GM19372 (cell line): Measurements from ENCODE around the gene LILRA1.
"Not testable (repeated sequence)": the region's sequence is repeated elsewhere in the genome, so short reads cannot be mapped to it uniquely, and the experiment has no call there.

Experiments
- ATAC-seq: cut with Tn5 transposase; IDR thresholded peaks from one replicate; pipeline ENCODE4 v1.9.1; 2021; ENCODE audit warnings: mild to moderate bottlenecking, low read depth, moderate library complexity; ENCODE audit not compliant: unreplicated experiment

Gene LILRA1

DNA sequence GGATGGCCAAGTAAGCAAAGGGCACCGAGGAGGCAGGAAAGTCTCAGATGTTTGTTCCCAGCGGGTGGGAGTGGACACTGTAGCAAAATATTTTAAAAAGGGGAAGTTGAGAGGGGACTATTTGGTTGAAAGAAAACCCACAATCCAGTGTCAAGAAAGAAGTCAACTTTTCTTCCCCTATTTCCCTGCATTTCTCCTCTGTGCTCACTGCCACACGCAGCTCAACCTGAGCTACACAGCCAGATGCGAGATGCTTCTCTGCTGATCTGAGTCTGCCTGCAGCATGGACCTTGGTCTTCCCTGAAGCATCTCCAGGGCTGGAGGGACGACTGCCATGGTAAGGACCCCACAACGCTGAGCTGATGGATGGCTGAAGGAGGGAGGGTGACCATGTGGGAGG, at the start of gene LILRA1:
Gene LILRA1 (plus strand): TSS at position 188 of the 400 bp plus-strand sequence. CDS start 613 bp downstream, outside the sequence.
- not testable (repeated sequence) for ATAC-seq

DNA sequence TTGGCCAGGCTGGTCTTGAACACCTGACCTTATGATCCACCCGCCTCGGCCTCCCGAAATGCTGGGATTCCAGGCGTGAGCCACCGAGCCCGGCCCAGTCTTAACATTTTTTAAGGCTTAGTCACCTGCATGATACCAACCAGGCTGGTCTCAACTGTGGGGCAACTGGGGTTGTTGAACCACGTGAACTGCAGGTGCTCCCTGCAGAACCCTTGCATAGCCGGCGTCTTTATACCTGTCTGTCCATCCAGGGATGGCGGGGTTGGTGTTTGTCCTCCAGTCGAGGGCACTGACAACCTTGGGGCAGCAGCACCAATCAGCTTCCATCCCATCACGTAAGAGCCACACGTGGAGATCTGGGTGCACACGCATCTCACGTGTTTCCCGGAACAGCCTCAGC, 44.6 kb upstream of the LILRA1 start:
- no peak for ATAC-seq

DNA sequence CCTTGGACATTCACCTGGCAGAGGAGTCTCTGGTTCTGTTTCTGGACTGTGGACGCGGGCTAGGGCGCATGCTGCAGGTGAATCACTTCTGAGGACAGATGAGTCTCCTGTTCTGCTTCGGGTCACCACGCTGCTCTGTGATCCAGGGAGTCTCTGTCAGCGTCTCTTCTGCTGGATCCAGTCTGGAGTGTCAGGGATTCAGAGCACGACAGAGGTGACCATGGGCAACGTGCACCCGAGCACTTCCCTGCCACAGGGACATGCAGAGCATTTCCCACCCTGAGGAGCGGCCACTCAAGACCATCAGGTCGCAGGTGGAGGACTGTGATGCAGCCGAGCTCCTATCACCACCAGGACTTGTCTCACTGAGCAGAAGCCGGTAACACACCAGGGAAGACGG, 44.2 kb upstream of the LILRA1 start:
- no peak for ATAC-seq

DNA sequence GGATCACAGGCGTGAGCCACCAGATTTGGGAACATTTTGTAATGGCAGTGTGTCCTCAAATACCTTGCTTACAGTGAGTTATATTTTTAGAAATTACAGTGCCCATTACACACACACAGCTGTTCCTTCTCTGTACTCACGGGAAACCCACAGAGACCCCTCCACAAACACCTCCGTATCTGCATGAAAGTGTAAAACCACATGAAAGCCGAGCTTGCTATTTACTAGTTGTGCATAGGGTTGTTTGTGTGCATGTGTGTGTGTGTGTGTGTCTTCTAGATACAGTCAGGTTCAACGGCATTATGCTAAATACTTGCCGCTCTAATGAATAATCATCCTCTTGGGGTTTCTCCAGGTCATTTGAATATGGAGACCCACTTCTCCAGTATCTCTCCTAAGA, 42.1 kb upstream of the LILRA1 start:
- no peak for ATAC-seq

DNA sequence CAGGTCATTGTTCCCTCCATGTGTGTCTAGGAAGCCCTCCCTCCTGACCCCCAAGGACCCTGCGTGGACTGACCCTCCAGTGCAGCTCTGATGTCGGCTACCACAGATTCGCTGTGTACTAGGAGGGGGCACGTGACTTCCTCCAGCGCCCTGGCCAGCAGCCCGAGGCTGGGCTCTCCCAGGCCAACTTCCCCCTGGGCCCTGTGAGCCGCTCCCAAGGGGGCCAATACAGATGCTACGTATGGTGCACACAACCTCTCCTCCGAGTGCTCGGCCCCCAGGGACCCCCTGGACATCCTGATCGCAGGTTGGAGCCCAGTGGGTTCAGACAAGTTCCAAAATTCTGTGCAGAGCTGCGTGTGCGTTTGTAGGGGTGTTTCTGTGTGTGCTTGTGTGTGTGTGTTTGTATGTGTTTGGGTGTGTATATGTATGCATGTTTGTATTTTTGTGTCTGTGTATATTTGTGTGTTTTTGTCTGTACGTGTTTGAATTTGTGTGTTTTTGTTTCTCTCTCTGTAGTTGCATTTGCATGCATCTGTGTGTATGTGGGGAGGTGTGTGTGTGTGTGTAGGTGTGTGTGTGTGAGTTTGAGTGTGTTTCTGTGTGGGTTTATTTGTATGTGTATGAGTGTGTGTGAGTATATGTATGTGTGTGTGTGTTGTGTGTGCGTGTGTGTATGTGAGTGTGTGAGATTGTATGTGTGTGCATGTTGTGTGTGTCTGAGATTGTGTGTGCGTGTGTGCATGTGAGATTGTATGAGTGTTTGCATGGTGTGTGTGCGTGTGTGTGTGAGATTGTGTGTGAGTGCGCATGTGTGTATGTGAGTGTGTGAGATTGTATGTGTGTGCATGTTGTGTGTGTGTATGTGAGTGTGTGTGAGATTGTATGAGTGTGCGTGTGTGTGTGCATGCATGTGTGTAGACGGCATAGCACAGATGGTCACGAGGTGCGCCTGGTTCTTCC, 41.2 kb upstream of the LILRA1 start:
- ATAC-seq, result no peak

DNA sequence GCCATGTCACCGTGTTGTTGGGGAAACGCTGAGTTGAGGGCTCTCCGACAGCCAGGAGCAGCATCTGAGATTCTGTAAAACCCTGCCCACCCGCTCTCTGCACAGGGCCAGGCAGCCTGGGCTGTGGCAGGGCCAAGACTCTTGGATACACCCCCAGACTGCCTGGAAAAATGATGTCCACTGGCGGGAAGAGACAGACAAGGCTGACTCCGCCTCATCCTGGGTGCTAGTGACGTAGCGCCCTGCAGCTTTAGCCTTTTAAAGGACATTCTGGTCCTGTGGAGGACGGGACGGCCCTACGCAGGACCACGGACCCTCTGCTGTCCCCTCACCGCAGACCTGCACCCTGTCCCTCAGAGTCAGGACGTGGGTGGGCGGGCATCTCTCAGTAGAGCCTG, 40.5 kb upstream of the LILRA1 start:
- ATAC-seq, result no peak

DNA sequence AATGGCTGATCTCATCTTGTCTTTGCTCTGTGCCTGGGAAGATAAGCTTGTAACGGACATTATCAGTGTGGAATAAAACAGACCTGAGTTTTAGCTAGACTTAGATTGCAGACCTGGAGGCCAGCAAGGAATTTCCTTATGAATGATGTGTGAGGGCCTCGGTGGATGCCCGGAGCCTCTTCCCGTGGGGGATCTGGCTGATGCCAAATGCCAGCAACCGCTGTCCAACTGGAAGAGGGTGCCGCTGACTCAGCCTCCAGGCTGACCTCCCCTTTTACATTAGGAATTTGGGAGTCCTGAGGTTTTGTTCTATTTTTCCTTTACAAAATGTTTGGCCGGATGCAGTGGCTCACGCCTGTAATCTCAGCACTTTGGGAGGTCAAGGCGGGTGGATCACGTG, 39.4 kb upstream of the LILRA1 start:
- no peak for ATAC-seq

DNA sequence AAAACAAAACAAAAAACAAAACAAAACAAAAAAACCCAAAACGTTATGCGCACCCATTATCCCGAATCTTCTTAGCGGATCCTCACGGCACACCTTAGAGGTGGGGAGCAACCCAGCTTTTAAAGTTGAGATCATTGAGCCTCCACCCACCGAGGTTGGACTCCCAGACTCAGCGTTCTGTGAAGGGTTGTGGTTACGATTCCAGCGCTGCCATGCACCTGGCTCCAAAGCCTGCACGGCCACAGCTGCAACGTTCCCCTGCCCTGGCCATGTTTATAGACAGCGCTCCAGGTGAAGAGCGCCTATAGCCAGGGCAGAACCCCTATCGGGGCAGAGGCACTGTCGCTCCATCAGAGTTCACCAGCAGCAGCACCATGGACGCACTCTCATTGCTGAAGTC, 38.5 kb upstream of the LILRA1 start:
- ATAC-seq, result no peak

DNA sequence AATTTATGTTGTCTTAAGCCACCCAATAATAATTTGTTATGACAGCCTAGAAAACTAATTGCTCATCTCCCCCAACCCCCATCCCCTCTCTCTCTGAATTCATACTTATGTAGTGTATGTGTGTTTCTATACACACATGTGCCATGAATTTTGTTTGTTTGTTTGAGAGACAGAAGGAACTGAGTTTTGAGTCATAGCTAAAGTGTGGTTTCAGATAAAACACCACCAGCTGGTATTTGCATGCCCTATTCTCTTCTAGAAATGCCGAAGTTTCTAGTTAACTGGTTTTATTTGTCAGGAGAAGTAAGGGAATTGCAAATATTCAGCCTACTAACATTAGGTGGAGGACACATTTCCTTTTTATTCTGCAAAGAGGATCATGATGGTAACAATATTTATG, 37.2 kb upstream of the LILRA1 start:
- no peak for ATAC-seq

DNA sequence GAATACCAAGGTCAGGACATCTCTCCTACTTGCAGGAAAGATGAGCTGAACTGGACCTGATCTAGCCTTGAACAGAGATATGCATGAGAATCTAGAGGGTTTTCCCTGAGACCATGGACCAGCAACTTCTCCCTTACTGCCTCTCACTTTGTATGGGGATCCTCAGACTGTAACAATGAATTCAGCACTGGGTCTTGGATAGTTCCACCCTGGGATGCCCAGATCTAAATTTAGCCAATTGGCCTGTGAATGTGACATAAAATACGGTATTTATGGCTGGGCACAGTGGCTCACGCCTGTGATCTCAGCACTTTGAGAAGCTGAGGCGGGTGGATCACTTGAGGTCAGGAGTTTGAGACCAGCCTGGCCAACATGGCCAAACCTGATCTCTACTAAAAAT, 35.1 kb upstream of the LILRA1 start:
- no peak for ATAC-seq

DNA sequence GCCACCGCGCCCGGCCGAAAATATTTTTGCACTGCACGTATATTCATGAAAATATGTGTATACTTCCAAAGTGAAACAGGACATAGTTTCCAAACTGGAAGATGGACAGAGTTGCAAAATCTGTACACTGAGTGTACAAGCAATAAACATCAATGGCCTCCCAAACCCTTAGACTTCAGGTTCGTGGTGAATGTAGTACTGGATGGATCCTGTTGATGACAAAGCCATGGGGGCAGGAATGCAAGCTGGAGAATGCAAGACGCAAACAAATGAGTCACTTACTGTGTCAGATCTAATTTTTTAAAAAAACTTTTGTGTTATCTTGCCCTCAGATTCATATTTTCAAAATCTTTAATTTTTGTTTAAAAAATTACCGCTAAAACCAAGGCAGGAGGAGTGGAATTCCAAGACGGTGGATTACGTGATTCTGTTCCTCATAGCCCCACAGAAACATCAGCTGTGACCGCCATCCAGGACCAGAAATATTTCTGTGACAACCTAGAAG, 32.5 kb upstream of the LILRA1 start:
- no peak for ATAC-seq

DNA sequence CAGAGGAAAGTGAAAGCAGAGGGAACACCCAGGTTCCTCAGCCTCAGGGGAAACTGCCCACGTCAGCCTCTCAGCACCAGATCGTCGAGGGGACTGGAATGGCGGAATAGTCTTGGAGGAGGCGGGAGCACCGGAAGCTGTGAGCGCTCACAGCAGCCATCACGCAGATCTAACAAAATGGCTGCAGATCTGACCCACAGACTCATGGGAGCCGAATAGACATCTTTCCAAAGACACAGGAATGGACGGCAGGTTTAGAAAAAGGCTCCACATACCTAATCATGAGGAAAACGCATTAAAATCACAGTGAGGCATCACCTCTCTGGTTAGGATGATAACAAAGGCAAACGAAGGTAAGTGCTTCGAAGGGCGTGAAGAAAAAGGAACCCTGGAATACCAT, 31.6 kb upstream of the LILRA1 start:
- ATAC-seq, result no peak

DNA sequence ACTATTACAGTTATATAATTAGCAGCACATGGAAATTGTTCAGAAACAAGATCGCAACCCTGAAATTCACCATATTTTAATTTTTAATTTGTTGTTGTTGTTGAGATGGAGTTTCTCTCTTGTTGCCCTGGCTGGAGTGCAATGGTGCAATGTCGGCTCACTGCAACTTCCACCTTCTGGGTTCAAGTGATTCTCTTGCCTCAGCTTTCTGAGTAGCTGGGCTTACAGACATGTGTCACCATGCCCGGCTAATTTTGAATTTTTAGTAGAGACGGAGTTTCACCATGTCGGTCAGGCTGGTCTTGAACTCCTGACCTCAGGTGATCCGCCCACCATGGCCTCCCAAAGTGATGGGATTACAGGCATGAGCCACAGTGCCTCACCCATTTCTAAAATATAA, 30.2 kb upstream of the LILRA1 start:
- not testable (repeated sequence) for ATAC-seq

DNA sequence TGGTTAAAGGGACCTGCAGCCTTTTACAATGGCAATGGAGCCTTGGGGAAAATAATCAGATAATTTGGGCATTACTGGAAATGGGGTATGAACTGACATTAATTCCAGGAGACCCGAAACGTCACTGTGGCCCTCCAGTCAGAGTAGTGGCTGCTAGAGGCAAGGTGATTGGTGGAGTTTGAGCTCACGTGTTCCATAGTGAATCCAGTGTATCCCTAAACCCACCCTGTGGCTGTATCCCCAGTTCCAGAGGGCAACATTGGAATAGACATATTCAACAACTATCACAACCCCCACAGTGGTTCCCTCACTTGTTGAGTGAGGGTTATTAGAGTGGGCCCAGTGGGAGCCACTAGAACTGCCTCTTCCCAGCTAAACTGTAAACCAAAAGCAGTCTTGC, 23.1 kb upstream of the LILRA1 start:
- ATAC-seq, result no peak

DNA sequence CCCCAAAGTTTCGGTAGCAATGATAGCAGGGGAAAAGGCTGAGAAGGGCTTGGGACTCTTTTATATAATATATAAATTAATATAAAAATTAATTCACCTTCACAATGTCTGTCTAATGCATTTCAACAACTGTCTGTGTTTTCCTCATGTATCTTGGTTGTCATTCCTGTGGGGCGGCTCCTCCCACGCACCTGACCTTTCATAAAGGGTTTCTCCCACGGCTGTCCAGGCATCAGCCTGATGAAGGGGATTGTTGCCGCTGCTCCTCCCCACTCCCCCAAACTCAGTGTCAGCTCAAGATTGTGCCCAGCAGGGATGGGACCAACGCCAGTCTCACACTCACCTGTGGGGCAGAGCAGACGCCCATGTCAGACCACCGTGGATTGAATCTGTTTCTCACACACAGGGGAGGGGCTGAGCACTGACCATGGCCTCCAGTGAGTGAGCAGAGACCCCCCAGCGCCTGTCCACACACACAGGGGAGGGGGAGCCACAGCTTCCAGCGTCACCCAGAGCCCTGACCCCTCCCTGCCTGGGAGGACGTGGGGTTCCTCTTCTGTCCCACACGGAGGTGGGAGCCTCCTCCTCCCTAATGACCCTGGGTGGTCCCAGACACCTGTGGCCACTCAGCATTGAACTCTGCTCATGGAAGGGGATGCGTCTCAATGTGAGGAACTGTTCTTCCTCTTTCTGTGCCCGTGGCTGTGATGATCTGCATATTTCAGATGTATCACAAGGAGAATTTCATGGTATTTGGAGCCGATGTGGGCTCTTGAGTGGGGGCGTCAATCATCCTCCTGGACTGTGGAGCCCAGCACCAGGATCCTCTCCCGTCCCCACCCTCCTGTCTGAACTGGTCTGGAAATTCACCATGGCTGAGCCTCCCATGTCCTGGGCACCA, 21.5 kb upstream of the LILRA1 start:
- not testable (repeated sequence) for ATAC-seq

DNA sequence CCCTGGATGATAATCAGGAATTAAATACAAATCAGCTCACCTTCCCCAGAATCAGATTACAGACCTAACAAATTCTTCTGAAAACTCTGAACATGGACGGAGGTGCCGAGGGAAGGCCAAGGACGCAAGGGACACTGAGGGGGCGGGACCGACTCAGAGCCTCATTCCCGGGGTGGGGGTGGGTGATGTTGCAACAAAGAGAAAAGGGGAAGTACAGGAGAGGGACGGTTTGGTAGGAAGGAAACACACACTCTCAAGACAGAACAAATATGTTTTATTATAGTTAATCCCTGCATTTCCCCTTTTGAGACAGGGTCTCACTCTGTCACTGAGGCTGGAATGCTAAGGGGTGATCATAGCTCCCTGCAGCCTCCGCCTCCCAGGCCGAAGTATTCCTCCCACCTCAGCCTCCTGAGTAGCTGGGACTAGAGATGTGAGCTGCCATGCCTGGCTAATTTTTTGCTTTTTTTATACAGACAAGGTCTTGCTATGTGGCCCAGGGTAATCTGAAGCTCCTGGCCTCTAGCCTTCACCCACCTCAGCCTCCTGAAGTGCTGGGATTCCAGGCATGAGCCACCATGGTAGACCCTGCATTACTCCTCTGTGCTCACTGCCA, 20.6 kb upstream of the LILRA1 start:
- ATAC-seq, result no peak

DNA sequence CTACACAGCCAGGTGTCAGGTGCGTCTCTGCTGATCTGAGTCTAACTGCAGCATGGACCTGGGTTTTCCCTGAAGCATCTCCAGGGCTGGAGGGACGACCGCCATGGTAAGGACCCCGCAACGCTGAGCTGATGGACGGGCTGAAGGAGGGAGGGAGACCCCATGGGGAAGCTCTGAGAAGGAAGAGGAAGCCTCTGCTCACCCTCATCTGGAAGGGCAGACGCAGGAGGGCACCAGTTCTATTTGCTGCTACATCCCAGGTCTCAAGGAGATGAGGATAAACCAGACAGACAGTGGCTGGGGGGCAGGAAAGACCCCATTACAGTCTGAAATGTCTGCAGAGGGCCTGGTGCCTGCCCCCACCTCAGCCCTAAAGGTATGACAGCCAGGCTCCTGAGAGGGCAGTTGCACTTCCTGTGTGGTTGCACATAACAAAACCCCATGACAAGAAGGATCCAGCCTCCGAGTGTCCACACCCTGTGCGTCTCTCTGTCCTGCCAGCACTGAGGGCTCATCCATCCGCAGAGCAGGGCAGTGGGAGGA, 20.0 kb upstream of the LILRA1 start, which contains the start of gene LILRA2:
Gene LILRA2 (plus strand): TSS at position 461 of the 543 bp plus-strand sequence. CDS start 89 bp downstream, outside the sequence.
- no peak for ATAC-seq

DNA sequence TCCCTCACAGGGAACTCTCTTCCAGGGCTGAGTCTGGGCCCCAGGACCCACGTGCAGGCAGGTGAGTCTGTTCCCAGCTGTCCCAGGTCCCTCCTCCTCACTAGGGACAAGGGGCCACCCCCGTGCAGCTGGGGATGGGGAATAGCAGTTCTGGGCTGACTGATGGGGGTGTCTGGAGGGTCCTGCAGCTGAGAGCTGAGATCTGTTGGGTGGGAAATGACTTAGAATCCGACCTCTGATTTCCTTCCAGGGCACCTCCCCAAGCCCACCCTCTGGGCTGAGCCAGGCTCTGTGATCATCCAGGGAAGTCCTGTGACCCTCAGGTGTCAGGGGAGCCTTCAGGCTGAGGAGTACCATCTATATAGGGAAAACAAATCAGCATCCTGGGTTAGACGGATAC, 19.4 kb upstream of the LILRA1 start:
- no peak for ATAC-seq

DNA sequence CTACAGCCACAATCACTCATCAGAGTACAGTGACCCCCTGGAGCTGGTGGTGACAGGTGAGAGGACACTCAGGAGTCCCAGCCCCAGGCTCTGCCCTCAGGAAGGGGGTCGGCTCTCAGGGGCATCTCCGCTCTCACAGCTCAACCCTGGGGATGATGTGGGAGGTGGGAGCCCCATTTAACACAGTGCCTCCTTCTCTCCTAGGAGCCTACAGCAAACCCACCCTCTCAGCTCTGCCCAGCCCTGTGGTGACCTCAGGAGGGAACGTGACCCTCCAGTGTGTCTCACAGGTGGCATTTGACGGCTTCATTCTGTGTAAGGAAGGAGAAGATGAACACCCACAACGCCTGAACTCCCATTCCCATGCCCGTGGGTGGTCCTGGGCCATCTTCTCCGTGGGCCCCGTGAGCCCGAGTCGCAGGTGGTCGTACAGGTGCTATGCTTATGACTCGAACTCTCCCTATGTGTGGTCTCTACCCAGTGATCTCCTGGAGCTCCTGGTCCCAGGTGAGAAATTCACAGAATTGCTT, 18.8 kb upstream of the LILRA1 start:
- no peak for ATAC-seq

DNA sequence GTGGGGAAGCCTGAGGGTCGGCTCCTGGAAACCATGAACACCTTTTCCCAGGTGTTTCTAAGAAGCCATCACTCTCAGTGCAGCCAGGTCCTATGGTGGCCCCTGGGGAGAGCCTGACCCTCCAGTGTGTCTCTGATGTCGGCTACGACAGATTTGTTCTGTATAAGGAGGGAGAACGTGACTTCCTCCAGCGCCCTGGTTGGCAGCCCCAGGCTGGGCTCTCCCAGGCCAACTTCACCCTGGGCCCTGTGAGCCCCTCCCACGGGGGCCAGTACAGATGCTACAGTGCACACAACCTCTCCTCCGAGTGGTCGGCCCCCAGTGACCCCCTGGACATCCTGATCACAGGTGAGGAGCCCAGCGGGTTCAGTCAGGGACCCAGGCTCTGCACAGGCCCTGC, 18.2 kb upstream of the LILRA1 start:
- not testable (repeated sequence) for ATAC-seq
